Brain pericyte (primary cell): ENCODE data around the gene COL2A1.

ENCODE experiments used
- DNase-seq: peaks from one replicate; pipeline ENCODE4 v3.0.0-alpha.2; 2012; ENCODE audit warnings: low read depth, low spot score

COL2A1 gene

DNA sequence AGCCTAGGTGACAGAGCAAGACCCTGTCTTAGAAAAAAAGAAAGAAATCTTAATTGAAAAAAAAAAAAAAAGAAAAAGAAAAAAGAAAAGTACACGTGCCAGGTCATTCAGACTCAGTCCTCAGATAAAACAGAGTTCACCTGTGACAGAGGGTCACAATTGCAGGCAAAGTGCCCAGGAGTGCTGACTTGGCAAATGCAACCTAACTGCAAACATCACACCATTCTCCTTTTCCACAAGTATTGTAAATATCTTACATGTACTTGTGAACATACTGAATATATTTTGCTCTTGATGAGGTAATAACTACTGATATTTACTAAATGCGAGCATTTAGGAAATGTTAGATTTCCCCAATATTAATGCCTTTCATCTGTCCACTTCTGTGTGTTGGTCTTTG lies 9.0 kb upstream of the COL2A1 start:
- DNase-seq = no peak

DNA sequence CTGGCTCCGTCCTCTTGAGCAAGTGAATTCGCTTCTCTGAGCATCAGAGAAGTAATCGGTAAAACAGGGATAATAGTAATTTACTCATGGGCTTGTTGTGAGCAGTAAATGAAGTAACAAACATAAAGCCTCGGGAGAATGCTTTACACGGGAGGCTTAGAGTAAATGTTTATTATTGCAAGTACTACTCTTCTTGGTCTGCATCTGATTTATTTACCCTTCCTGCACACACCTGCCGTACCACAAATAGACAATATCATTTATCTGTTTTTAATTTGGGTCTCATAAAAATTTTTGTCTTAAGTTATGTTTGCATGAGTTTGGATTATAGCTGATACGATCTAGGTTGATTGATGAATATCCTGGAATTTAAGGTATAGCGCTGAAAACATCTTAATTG lies 7.8 kb upstream of the COL2A1 start:
- no peak for DNase-seq

DNA sequence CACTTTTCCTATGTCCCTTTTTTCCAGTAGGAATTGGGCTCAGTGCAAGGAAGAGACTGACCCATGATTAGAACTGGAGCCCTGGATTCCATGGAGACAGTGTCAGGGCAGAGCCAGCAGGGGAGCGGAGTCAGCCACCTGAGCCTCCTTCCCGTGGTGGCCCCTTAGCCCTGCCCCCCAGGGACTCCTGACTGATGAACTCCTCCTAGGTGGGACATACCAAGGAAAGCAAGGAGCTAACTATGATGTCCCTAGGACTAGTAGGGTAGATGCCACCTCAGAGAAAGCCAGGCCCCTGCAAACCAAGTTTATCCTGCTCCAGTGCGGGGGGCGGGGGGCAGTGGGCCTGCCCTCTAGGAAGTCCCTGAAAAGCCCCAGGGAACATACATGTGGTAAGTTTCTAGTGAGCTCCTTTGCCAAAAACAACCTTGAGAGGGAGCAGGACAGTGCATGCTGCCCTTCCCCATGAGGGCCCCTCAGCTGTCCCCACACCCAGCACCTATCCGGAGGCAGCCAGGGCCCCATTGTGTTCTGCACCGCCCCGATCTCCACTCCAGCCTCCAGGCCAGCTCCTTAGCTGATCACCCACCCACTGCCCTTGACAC lies 6.2 kb upstream of the COL2A1 start:
- DNase-seq = no peak

DNA sequence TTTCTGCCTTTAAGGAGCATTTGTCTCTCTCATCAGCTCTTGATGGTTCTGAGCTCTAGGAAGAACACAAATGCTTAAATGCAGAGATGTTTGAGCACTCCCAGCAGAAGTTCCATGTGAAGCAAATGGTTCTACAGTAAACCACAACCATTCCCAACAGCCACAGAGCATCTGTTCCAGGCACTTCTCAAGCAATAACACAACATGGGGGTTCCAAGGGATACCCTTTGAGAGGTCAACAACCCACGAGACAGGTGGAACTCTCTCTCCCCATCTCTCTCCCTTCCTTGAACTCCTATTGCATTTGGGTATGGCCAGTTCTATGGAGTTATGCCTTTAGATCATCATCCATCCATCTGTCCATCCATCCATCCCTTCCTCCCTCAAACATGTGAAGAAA lies 5.2 kb upstream of the COL2A1 start:
- no peak for DNase-seq

DNA sequence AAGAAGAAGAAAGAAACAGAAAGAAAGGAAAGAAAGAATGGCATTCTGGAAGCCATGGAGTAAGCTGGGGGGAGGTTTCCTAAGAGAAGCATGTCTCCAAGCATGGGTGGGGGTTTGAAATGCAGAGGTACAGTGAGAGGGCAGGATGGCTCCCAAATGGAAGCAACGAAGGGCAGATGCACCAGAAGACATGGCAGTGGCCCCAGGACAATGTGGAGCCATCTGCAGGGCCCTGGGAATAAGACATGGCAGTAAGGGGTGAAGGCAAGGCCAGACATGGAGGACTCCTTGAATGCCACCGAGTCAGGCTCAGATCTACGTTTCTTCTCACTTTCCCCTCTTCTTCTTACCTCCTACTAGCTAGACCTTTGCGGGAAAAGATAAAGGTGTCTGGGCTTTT lies 4.7 kb upstream of the COL2A1 start:
- no peak for DNase-seq

DNA sequence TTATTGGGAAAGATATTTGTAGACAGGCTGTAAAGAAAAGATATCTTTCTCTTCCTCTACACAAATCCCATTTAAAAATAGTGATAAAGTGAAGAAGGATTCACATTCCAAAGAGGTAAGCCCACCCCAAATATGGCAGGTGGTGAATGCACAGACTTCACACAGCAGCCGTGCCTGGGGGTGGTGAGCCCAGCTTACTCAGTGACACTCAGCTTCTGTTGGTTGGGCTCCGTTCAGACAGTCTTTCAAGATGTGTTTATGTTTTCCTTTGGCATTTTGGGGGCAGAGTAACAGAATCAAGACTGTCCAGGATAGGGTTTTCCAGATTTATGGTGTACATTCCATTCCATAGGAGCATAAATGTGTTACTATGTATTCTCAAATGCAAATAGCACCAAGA lies 4.1 kb upstream of the COL2A1 start:
- no peak for DNase-seq

DNA sequence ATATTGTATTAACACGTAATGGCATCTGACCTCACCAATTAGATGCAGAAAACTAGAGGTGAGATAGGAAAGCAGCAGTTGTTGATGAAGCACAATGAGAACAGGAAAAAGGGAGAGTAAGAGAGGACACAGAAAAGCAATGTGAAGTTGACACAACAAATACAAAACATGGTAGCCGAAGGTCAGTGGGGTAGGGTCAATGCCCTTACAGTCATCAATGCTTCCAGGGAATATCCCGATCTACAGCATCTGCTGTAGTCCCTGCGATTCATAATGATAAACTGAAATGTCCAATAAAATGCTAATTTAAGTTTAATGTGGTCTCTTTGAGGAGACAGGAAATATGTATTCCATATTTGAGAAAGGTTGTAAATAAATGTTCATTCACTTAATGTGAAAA lies 2.9 kb upstream of the COL2A1 start:
- no peak for DNase-seq

DNA sequence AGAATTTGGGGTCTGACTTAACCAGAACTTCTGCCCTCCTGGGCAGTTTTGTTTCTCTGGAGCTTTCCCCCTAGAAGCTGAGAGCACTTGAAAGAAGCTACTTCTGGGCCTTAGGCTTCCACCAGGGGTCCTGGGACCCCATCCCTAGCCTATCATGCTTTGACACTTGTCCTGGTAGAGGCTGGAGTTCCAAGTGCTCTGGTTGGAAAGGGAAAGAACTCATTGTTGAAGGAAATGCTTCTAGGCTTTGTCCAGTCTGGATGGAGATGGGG lies 1.4 kb upstream of the COL2A1 start:
- no peak for DNase-seq

DNA sequence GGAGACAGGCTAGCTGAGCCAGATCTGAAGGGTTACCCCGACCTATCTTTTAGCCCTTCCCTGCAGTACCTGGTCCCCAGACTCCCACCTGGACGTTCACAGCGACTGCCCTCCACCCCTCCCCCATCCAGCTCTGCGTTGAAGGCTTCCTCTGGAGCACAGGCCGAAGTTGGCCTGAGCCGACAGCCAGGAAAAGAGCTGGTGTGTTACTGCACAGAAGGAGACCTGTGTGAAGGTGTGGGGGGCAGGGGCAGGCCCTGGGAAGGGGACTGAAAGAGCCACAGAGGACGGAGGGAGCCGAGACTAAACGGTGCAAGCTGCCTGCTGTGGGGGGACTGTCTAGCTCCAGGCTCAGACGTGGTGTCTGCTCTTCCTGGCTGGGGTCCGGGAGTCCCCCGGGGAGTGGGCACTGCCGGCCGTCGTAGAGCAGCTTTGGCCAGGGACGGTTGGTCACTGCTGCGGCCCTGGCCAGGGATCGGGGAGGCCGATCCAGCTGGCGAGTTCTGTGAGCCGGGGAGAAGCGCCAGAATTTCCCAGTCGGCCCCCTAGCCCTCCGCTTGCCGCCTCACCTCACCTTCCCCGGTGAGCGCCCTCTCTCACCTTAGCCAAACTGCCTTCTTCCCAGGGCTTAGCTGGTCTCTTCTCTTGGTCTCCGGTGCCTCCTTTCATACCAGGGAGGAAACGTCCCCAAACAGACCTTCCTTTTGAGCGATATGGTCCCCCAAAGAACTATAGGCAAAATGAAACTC lies 899 bp upstream of the COL2A1 start:
- DNase-seq = no peak

DNA sequence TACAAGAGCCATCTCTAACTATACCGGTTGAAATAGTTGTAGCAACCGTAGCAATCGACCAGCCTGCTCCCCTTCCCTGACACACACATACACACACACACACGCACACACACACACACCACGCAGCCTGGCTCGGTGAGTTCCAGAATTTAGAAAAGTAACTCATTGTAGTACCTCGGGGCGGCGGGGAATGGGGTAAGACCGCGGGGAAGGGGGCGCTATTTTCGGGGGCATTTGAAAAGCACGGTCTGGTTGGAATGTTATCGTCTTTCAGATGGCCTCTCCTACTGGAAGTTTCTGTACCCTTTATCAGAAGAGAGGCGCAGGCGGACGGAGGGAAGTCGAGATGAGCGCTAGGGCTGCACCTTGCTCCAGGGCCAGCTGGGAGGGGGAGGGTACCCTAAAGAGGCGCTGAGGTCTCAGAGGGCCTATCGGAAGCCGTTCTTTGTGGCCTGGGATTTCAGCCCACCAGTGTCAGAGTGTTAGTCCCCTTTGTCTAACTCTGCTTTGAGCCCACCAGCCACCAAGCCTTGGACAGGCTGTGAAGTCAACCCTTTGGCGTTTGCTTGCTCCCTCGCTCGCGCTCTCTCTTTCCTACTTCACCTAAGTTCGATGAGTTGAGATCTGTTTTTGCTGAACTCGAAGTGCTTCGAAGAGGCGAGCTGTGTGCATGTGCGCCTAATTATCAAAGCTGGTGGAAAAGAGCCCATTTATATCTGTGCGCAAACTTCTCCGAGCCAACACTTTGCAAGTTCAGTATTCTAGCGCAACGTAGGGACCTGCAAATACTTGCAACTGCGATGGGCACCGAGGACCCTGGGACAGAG lies 837 bp downstream of the COL2A1 start:
- DNase-seq = no peak

DNA sequence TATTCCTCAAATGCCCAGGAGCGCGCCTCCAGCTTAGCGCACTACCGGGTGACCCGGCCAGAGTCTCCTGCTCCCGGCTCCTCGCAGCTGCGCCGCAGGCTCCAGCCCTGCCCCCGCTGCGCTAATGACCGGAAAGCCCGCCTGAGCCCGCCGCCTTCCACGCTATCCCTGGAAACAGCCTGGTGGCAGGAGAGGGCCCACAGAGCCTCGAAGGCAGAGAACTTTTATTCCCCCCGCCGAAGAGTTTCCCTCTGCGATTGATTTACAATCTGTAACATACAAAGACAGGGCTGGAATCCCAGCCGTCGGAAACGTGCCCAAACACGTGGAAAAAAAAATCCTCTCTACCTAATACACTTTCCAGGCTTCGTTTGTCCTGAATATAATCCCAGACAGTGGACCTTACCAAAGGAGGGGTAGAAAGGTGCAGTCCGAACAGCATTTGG lies 1.5 kb downstream of the COL2A1 start:
- DNase-seq = no peak

DNA sequence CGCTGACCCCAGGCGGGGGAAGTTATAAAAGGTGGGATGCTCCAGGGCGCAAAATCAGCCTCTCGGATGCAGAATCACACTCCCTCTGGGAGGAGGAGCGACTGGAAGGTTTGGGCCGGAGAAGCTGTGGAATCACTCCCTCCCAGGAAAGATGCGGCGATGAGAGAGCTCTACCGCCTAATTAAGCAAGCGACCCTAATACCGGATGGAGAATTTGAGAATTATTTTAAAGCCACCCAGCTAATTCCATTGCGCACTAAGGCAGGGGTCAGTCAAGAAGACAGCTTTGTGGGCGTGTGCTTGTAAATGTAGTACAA lies 1.9 kb downstream of the COL2A1 start:
- DNase-seq = no peak

DNA sequence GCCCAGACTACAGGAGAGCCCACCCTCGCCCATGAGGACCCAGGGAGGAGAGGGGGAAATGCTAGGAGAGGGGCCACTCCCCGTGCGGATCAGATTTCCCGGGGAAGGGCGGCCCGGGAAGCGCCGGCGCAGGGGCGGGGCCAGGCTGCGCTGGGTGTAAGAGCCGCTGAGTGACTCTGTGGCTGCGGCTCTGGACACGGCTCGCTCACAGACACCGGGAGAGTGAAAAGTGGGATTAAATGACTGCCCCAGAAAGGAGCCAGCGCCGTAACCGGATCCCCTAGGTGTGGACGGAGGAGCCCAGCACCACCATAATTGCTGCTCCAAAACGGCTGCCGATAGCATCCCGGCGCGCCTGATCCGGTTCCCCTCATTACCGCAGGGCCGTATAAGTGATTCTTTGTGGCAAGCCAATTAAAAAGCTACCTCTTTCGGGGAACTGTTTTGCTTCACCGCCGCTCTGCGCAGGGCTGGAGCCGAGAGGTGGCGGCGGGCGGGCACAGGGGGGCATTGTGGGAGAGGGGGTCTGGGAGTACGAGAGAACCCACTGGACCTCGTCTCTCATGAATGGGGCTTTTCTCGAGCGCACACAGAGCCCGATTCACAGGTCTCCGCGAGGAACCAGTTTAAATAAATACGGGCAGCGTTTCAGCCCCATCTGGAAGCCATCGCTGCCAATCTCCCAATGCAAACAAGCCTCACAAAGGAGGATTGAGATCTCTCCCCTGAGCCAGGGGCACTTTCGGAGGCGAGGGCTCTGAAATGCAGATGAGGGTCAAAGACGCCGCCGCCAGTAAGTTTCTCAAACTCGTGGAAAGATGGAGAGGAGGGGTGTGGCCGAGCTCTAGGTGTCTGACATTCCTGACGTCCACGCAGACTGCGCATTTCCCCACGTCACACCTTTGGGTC lies 2.5 kb downstream of the COL2A1 start:
- no peak for DNase-seq

DNA sequence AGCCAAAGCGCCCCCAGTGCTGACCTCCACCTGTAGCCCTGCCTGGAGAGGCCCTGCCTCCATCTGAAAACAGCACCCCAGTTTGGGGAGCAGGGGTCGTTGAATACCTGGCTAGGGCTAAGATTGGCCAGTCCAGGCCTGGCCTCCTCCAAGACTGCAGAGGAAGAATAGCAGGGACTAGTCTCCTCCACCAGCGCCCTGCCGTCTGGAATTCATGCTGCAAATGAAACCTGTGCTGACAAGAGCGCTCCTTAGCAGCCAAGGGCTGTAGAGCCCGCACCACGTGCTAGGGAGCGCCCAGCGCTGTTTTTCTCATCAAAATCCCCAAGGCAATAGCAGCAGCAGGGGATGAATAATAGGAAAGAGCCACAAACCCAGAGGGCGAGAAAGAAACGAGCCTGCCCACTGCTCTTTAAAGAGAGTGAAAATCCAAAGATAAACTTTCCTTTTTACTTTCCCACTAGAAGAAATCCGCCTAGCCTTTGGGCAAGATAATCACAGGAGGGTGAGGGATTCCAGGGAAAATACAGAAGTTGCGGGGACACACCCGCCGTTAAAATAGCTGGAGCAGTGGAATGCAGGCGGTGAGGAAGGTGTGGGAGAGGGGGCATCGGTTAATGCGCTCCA lies 3.3 kb downstream of the COL2A1 start:
- no peak for DNase-seq

DNA sequence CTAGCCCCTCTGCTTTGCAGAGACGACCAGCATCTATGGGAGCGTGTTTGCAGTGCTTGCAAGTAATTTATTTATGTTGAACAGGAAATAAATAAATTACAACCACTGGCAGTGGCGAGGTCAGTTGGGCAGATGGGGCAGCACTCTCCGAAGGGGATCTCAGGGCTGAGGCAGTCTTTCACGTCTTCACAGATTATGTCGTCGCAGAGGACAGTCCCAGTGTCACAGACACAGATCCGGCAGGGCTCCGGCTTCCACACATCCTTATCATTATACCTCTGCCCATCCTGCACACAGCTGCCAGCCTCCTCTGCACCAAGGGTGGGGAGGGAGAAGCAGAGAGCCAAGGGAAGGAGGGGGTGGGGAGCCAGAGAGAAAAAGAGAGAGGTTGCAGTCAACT lies 4.5 kb downstream of the COL2A1 start:
- DNase-seq = no peak

DNA sequence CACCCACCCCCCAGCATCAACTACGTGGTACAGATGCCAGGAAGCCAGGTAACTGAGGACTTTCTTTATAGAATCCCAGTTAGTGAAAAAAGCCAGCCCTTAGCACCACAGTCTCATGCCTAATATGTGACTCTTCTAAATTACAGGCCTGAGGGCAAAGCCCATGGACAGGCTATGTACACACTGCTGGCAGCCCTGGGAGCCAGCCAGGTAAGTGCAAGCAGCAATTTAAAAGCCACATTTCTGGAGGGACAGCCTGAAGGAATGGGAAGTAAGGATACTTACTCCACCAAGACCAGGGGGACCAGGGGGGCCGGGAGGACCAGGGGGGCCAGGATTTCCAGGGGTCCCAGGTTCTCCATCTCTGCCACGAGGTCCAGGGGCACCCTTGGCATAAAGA lies 7.0 kb downstream of the COL2A1 start:
- no peak for DNase-seq

DNA sequence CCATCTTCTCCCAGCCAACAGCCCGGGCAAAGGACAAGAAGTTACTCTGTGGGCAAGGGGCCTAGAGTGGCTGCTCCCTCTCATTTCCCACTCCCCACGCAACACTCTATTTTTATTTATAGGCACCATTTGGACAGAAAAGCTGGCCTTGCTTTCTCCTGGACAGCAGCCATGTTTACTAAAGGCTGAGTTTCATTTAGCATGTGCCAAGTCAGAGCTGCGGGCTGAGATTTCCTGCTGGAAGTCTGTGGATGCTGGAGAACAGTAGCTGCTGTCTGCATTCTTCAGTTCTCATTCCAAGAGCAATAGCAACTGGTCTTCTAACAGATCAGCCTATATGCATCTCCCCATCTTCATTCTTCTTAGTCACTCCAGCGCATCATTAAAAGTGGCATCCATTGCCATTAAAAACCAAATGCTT lies 8.3 kb downstream of the COL2A1 start:
- DNase-seq = no peak

DNA sequence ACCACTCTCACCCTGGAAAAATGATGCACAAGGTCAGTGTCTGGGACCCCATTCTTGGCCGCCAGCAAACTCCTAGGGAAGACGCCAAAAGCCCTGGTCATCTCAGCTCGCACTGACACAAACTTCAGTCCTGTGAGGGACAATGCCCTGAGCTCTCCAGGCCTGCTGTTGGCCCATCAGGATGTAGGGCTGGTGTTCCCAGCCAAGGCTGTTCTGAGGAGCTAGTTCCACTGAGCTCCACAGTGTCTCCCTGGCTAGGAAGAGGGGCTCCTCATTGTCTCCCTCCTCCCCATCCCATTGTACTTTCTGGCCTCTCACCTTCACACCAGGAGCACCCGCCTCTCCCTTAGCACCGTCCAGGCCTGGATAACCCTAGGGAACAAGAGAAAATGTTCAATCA lies 10.8 kb downstream of the COL2A1 start:
- no peak for DNase-seq

DNA sequence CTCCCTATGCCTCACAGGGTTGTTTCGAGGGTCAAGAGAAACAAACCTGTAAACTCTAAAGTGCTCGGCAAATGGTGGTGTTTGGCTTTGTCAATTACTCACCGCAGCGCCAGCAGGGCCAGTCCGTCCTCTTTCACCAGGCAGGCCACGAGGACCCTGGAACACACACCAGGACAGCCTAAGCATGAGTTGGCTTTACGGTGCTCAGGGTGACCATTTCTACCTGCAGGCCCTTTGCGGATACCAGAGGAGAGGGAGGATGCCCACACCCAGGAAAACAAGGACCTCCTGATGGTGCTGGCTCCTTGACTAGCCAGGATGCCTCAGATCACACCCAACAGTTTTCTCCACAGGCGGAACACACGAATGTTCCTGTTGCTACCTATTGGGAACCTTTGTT lies 11.5 kb downstream of the COL2A1 start:
- no peak for DNase-seq

DNA sequence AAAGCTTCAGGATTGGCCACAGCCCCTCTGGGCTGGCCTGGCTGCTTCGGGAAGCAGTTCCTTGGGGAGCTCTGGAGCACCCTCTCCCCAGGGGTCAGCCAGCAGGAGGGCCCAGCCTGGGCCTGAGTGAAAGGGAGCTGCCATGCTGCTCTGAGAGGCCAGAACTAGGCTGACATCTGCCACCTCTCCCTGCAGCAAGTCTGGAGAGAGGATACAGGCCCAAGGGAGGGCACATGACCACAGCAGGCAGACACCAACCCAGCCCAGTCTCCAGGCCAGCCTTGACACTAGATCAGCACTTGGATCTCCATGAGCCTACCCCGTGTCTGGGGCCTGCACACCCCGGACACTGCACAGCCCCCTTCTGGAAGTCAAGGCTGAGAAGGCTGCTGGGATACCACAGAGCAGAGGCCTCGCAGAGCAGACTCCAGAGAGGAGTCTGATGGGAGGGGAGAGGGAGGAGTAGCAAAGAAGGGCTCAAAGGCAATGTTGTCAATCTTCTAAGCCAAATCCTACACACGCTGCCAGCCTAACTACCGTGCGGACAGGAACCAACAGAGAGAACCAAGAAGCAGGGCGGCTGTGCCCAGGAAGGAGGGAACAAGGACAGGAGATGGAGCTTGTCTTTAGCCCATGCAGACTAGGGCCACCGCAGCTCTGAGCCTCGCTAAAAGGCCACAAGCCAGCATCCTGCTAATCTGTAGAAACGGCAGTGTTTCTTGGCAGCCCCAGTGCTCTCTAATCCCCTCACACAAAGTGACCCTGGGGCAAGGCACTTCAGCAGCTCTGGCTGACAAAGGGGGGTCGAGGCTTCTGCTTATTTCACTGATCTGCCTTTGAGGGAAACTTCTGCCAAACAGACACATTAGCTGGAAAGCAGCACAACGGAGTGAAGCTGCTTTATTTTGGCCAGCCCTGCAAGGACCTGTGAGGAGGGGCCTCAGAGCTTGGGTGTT lies 12.9 kb downstream of the COL2A1 start:
- DNase-seq = no peak
